PC-9 (cell line): ENCODE results near the gene HIGD2B. TPM values are rescaled to one million over a fixed set of nuclear protein-coding genes. Genes with fewer than 3 reads are reported as not detected.
"Not testable (repeated sequence)": the region's sequence is repeated elsewhere in the genome, so short reads cannot be mapped to it uniquely, and the experiment has no call there.

Experiments
- BruUV-seq: library from RNA; stranded (reverse); fragments of 400-500 nt; replicated peaks from 2 replicates; lab custom pipeline; 2021; lab: Mats Ljungman, UMichigan
- CTCF ChIA-PET: fragments of 300-600 bp; sonication (Branson Sonifier 250); formaldehyde crosslinking; loops from one replicate; lab custom pipeline; 2022; ENCODE audit warnings: antibody characterized with exemption; lab: Charles Lee
- POLR2A ChIA-PET: fragments of 300-600 bp; sonication (Branson Sonifier 250); formaldehyde crosslinking; loops from one replicate; lab custom pipeline; 2022; ENCODE audit warnings: antibody characterized with exemption; ENCODE audit not compliant: unreplicated experiment; lab: Charles Lee
- DNase-seq, 2 experiments: peaks; one replicate each; pipeline versions ENCODE4 v3.0.0 to v3.0.0-alpha.2; 2015 to 2022; ENCODE audit warnings: mixed read lengths in 1 of 2
- H2AFZ ChIP-seq: fragments of 200-600 bp; sonication (generic); 2 replicates; pipeline ENCODE4 v1.8.1; 2017; ENCODE audit warnings: antibody characterized with exemption
- H3F3A ChIP-seq: fragments of 200-600 bp; sonication (generic); 2 replicates; pipeline ENCODE4 v1.8.1; 2017; ENCODE audit warnings: antibody characterized with exemption, mild to moderate bottlenecking, low read depth; ENCODE audit not compliant: insufficient read depth
- H3K27ac ChIP-seq: fragments of 200-600 bp; sonication (generic); 2 replicates; pipeline ENCODE4 v1.6.1; 2016; ENCODE audit warnings: mixed run types
- H3K27me3 ChIP-seq: fragments of 200-600 bp; sonication (generic); 2 replicates; pipeline ENCODE4 v1.6.1; 2016; ENCODE audit warnings: low read depth, mixed run types; ENCODE audit not compliant: insufficient read depth
- H3K36me3 ChIP-seq: fragments of 200-600 bp; sonication (generic); 2 replicates; pipeline ENCODE4 v1.6.1; 2016; ENCODE audit warnings: low read depth, mixed run types
- H3K4me1 ChIP-seq: fragments of 200-600 bp; sonication (generic); replicated peaks from 2 replicates; pipeline ENCODE4 v1.6.1; 2016; ENCODE audit warnings: mixed run types; ENCODE audit not compliant: insufficient read depth
- H3K4me2 ChIP-seq: fragments of 200-600 bp; sonication (generic); 2 replicates; pipeline ENCODE4 v1.6.1; 2017; ENCODE audit warnings: mixed run types
- H3K4me3 ChIP-seq: fragments of 200-600 bp; sonication (generic); 2 replicates; pipeline ENCODE4 v1.6.1; 2016; ENCODE audit warnings: mixed run types
- H3K79me2 ChIP-seq: fragments of 200-600 bp; sonication (generic); 2 replicates; pipeline ENCODE4 v1.6.1; 2017; ENCODE audit warnings: low read depth, mixed run types
- H3K9me2 ChIP-seq: fragments of 200-600 bp; sonication (generic); 2 replicates; pipeline ENCODE4 v1.8.1; 2017; ENCODE audit warnings: mild to moderate bottlenecking; ENCODE audit not compliant: insufficient read depth
- H3K9me3 ChIP-seq: fragments of 200-600 bp; sonication (generic); 2 replicates; pipeline ENCODE4 v1.8.1; 2016; ENCODE audit warnings: low read depth; ENCODE audit not compliant: insufficient read depth
- H4K20me1 ChIP-seq: fragments of 200-600 bp; sonication (generic); 2 replicates; pipeline ENCODE4 v1.8.1; 2017; ENCODE audit not compliant: insufficient read depth
- intact Hi-C: fragments of 100-400 bp; cut with micrococcal nuclease; formaldehyde crosslinking; loops from one replicate; pipeline ENCODE4 v1.10.0; 2022; ENCODE audit not compliant: unreplicated experiment
- total RNA-seq: library from RNA; stranded (reverse); gene quantifications from 2 replicates; pipeline ENCODE4 v1.2.3, GENCODE V29; 2021

Gene HIGD2B
- total RNA-seq, 1 experiment from 2014 or later = not detected

GRCh38 chr15:72654397-72654796, 31.6 kb downstream of the HIGD2B start, which contains the start of gene GOLGA6B:
Gene GOLGA6B, plus strand, starts transcription at chr15:72654697. Its CDS starts 41 bp downstream, at chr15:72654738.
- H3K36me3 ChIP-seq, H3F3A ChIP-seq, H4K20me1 ChIP-seq, H3K27ac ChIP-seq, H3K9me2 ChIP-seq, H2AFZ ChIP-seq, intact Hi-C loops, H3K27me3 ChIP-seq, POLR2A ChIA-PET, H3K4me3 ChIP-seq, BruUV-seq, DNase-seq, H3K4me2 ChIP-seq, H3K4me1 ChIP-seq, CTCF ChIA-PET, H3K9me3 ChIP-seq, H3K79me2 ChIP-seq: not testable (repeated sequence)

GRCh38 chr15:72648631-72649253, 37.2 kb downstream of the HIGD2B start:
- DNase-seq, H2AFZ ChIP-seq, H3K9me2 ChIP-seq, intact Hi-C loops, H3K9me3 ChIP-seq, H3K4me3 ChIP-seq, POLR2A ChIA-PET, H3K36me3 ChIP-seq, H3K4me2 ChIP-seq, H3K27me3 ChIP-seq, H3K27ac ChIP-seq, H3K79me2 ChIP-seq, H3K4me1 ChIP-seq, CTCF ChIA-PET, H4K20me1 ChIP-seq, H3F3A ChIP-seq, BruUV-seq: not testable (repeated sequence)

GRCh38 chr15:72642271-72642670, 43.7 kb downstream of the HIGD2B start:
- H4K20me1 ChIP-seq, BruUV-seq, H2AFZ ChIP-seq, H3K4me3 ChIP-seq, CTCF ChIA-PET, H3K27ac ChIP-seq, H3K79me2 ChIP-seq, H3K27me3 ChIP-seq, POLR2A ChIA-PET, H3K9me2 ChIP-seq, intact Hi-C loops, H3K9me3 ChIP-seq, H3K36me3 ChIP-seq, DNase-seq, H3F3A ChIP-seq, H3K4me1 ChIP-seq, H3K4me2 ChIP-seq: not testable (repeated sequence)

GRCh38 chr15:72639759-72640483, 46.1 kb downstream of the HIGD2B start:
- BruUV-seq, H3K27me3 ChIP-seq, H3K27ac ChIP-seq, H3K4me3 ChIP-seq, CTCF ChIA-PET, H3F3A ChIP-seq, H4K20me1 ChIP-seq, H3K36me3 ChIP-seq, H3K4me2 ChIP-seq, intact Hi-C loops, H2AFZ ChIP-seq, H3K4me1 ChIP-seq, H3K9me2 ChIP-seq, H3K79me2 ChIP-seq, DNase-seq, H3K9me3 ChIP-seq, POLR2A ChIA-PET: not testable (repeated sequence)

- POLR2A ChIA-PET = interaction anchor here (0.6 kb wide), 1 partner anchor 1464 kb away, joined by 4 read pairs; no protein-coding TSS in a partner anchor
- H3K4me2 ChIP-seq = peak overlapping the region; percentile 40
These were observed 49.3 kb downstream of the HIGD2B start for GRCh38 chr15:72636519-72637282.

GRCh38 chr15:72629068-72629570, 56.9 kb downstream of the HIGD2B start:
- BruUV-seq, H4K20me1 ChIP-seq, H3K36me3 ChIP-seq, H3K9me3 ChIP-seq, CTCF ChIA-PET, DNase-seq, H3K9me2 ChIP-seq, H2AFZ ChIP-seq, POLR2A ChIA-PET, H3K27me3 ChIP-seq, intact Hi-C loops, H3K4me1 ChIP-seq, H3K4me2 ChIP-seq, H3K4me3 ChIP-seq, H3F3A ChIP-seq, H3K27ac ChIP-seq, H3K79me2 ChIP-seq: not testable (repeated sequence)

More at GRCh38 chr15:72636519-72637282, 49.3 kb downstream of the HIGD2B start:
- H3K27ac ChIP-seq, intact Hi-C loops, H3K36me3 ChIP-seq, CTCF ChIA-PET, H4K20me1 ChIP-seq, H3K27me3 ChIP-seq, H2AFZ ChIP-seq, H3K79me2 ChIP-seq, H3K4me1 ChIP-seq, H3K9me3 ChIP-seq, H3K9me2 ChIP-seq, H3F3A ChIP-seq: not testable (repeated sequence)
- BruUV-seq = TSS peak; percentile 92
- DNase-seq = peak; percentile 61 to 88
- peak overlapping the region; percentile 39; the same call in 1 of the 2 replicates for H3K4me3 ChIP-seq
